Astrocyte of the cerebellum (primary cell): ENCODE measurements around the gene SPATA20.

Experiments
- DNase-seq: peaks from one replicate; pipeline ENCODE4 v3.0.0-alpha.2; 2011; ENCODE audit warnings: low read depth
- H3K4me3 ChIP-seq: 2 replicates; pipeline ENCODE4 v1.5.1; 2011; ENCODE audit warnings: mild to moderate bottlenecking, low read depth, low read length, moderate library complexity
- CTCF ChIP-seq: IDR thresholded peaks from 2 replicates; pipeline ENCODE4 v1.5.1; 2012; ENCODE audit warnings: low read length, low read depth, moderate library complexity, mild to moderate bottlenecking; ENCODE audit errors: missing control alignments
- in situ Hi-C: cut with HindIII; loops from 2 replicates; pipeline ENCODE4 v1.10.0; 2017; ENCODE audit warnings: low sequenced_read_pairs

SPATA20 gene

DNA sequence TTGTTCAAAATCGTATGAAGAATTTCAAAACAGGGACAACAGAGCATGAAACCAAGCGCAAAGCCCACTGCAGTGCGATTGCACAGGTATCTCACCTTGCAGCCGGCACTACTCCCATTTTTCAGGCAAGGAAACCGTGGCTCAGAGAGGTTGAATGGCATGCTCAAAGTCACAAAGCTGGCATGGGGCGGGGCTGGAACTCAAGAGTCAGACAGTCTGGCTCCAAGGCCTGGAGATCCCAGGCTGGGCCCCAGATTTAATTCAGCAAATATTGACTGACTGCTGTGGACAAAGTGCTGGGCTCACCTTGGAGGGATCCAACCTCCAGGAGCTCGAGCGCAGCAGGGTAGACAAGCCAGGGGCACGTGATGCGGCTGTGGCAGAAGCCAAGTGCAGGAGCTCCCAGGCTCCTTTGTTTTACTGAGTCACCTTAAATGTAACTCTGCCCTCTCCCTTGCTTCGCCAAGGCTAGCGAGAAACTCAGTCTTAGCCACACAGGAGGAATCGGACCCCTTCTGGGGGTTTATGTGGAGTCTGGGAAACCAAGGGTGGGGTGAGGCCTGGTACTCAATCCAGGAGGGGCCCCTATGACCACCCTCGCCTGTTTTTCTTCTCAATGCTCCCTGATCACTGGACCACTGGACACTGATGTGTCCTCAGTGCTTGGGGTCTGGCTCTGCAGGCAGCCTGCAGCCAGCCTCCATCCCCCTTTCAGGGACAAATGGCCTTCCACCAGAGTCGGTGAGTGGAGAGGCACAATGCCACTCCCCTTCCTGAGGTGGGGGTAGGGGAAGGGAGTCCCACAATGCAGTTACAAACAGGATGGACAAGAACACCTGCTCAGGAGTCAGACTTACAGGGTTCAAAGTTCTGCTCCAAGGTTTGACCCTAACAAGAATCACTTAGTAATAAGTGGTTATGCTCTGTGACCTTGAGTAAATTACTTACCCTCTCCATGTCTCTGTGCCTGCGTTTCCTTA lies 3.9 kb upstream of the SPATA20 start:
- no peak overlapping the region for H3K4me3 ChIP-seq

GRCh38 chr17:50544516-50544915 lies 2.5 kb upstream of the SPATA20 start:
- DNase-seq: no peak
- in situ Hi-C loops: no loop called here
- TF ChIP-seq CTCF: no peak
- no peak overlapping the region for H3K4me3 ChIP-seq

More for the DNA sequence above, 3.9 kb upstream of the SPATA20 start:
- in situ Hi-C loops: no loop called here
- no peak for TF ChIP-seq CTCF
- DNase-seq: no peak

- no peak for TF ChIP-seq CTCF
- no peak for DNase-seq
- no peak overlapping the region for H3K4me3 ChIP-seq
- in situ Hi-C loops: no loop called here
These were observed 1.7 kb upstream of the SPATA20 start for GRCh38 chr17:50545311-50545710.

DNA sequence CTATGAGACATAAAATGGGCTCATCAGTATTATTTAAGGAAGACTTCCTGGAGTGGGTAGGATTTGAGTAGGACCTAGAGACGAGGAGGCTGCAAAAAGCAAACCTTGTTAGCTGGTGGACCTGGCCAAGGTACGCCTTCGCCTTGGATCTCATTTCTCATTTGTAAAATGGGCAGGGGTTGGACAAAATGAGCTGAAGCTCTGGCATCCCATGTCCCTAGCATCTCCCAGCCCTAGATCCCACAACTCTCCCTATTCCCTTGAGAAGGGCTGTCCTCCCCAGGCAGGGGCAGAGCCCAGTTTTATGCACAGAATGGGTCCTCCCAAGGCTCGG lies 306 bp upstream of the SPATA20 start:
- in situ Hi-C loops: no loop called here
- DNase-seq: no peak
- no peak for TF ChIP-seq CTCF
- H3K4me3 ChIP-seq: peak overlapping the region; percentile 59

GRCh38 chr17:50547736-50548083 lies 736 bp downstream of the SPATA20 start:
- TF ChIP-seq CTCF: no peak
- no peak for DNase-seq
- in situ Hi-C loops: no loop called here
- H3K4me3 ChIP-seq: peak overlapping the region; percentile 59

- TF ChIP-seq CTCF: no peak
- H3K4me3 ChIP-seq: no peak overlapping the region
- in situ Hi-C loops: no loop called here
- no peak for DNase-seq
These were observed 1.9 kb downstream of the SPATA20 start for GRCh38 chr17:50548831-50549230.
